ENCODE results near the gene IGSF1. TPM values are rescaled to one million over a fixed set of nuclear protein-coding genes. Genes with fewer than 3 reads are reported as not detected.

Gene IGSF1
- total RNA-seq (2022; extraction: Qiagen RNA extraction; ENCODE audit: low read depth) = 0.39 to 0.68 TPM (median 0.42 TPM) in 5 replicates

GRCh38 chrX:131288738-131289511, at the start of gene IGSF1:
IGSF1 (minus strand) TSS chrX:131289306; CDS start chrX:131286674, 2,632 bp downstream.

Other genes starting within 250 kb of the IGSF1 start
- gene ARHGAP36, start 231.0 kb downstream of the IGSF1 start, total RNA-seq (2022; extraction: Qiagen RNA extraction; ENCODE audit: low read depth) = not detected in 5 replicates

Data from A549 treated with DMSO at 1 μM for 4 hours (cell line).